Cardiac muscle cell (in vitro differentiated cells and primary cell): ENCODE measurements around the gene OXCT1. TPM values are rescaled to one million over a fixed set of nuclear protein-coding genes. Genes with fewer than 3 reads are reported as not detected.
"Not testable (repeated sequence)": the region's sequence is repeated elsewhere in the genome, so short reads cannot be mapped to it uniquely, and the experiment has no call there.

Source experiments
- DNase-seq, 2 donors: peaks; one replicate each; pipeline versions ENCODE4 v3.0.0 to v3.0.0-alpha.2; 2010 to 2017; ENCODE audit warnings: low read depth in 1 of 2, low spot score in 1 of 2
- H3K27ac ChIP-seq: fragments of 200-600 bp; sonication (generic); 2 replicates; pipeline ENCODE4 v1.5.1; 2016
- H3K27me3 ChIP-seq: fragments of 200-600 bp; sonication (generic); 2 replicates; pipeline ENCODE4 v1.6.0; 2016; ENCODE audit warnings: control low read depth
- H3K36me3 ChIP-seq: fragments of 200-600 bp; sonication (generic); 2 replicates; pipeline ENCODE4 v1.5.1; 2016; ENCODE audit warnings: control low read depth
- H3K4me1 ChIP-seq: fragments of 200-600 bp; sonication (generic); 2 replicates; pipeline ENCODE4 v1.8.1; 2017; ENCODE audit warnings: low read depth, mild to moderate bottlenecking, mixed run types
- H3K4me3 ChIP-seq: fragments of 200-600 bp; sonication (generic); 2 replicates; pipeline ENCODE4 v1.5.1; 2016; ENCODE audit warnings: mild to moderate bottlenecking
- H3K9me3 ChIP-seq: fragments of 200-600 bp; sonication (generic); 2 replicates; pipeline ENCODE4 v1.5.1; 2017; ENCODE audit warnings: low read depth, mild to moderate bottlenecking, control low read depth
- CTCF ChIP-seq: IDR thresholded peaks from 2 replicates; pipeline ENCODE4 v1.5.1; 2012; ENCODE audit warnings: low read depth, mild to moderate bottlenecking, low read length
- polyA plus RNA-seq: library from polyadenylated mRNA; unstranded; fragments of >200 nt; fragmentation: Nextera tagmentation; extraction: Ambion mirVana; gene quantifications from 2 replicates; pipeline ENCODE4 v1.2.1, GENCODE V29; 2016
- total RNA-seq: library from RNA; depleted of rRNA; stranded (reverse); fragments of >200 nt; gene quantifications from 2 replicates; pipeline ENCODE4 v1.2.3, GENCODE V29; 2016

Gene OXCT1
- total and polyA plus RNA-seq, 2 experiments from 2014 or later, result 54.8 to 55.8 TPM

- no peak for TF ChIP-seq CTCF
- peak in 1 of 2 donors; percentile 17 for DNase-seq
- no peaks in the 10 kb centered on the region for H3K4me1 ChIP-seq
- no peak overlapping the region for H3K27ac ChIP-seq
- no peaks in the 10 kb centered on the region for H3K27me3 ChIP-seq
- H3K9me3 ChIP-seq, result no peaks in the 10 kb centered on the region
- H3K4me3 ChIP-seq, result no peak overlapping the region
- H3K36me3 ChIP-seq, result no peaks in the 10 kb centered on the region
Observed at GRCh38 chr5:41754857-41755256, 115.4 kb downstream of the OXCT1 start.

GRCh38 chr5:41751867-41752266, 118.4 kb downstream of the OXCT1 start:
- no peak for DNase-seq
- no peak for TF ChIP-seq CTCF
- H3K4me1 ChIP-seq, result peaks cover 12% of the 10 kb centered on the region
- no peaks in the 10 kb centered on the region for H3K27me3 ChIP-seq
- no peak overlapping the region for H3K27ac ChIP-seq
- H3K36me3 ChIP-seq, result no peaks in the 10 kb centered on the region
- no peak overlapping the region for H3K4me3 ChIP-seq
- no peaks in the 10 kb centered on the region for H3K9me3 ChIP-seq

GRCh38 chr5:41748631-41749030, 121.6 kb downstream of the OXCT1 start:
- DNase-seq, result peak in 1 of 2 donors; percentile 37

GRCh38 chr5:41747708-41748107, 122.5 kb downstream of the OXCT1 start:
- H3K36me3 ChIP-seq, result no peaks in the 10 kb centered on the region
- H3K9me3 ChIP-seq, result no peaks in the 10 kb centered on the region
- peaks cover 12% of the 10 kb centered on the region for H3K4me1 ChIP-seq
- no peak overlapping the region for H3K27ac ChIP-seq
- no peak overlapping the region for H3K4me3 ChIP-seq
- no peaks in the 10 kb centered on the region for H3K27me3 ChIP-seq
- TF ChIP-seq CTCF, result no peak
- no peak for DNase-seq

More at GRCh38 chr5:41748631-41749030, 121.6 kb downstream of the OXCT1 start:
- H3K4me3 ChIP-seq, result no peak overlapping the region
- no peak for TF ChIP-seq CTCF
- H3K4me1 ChIP-seq, result peaks cover 12% of the 10 kb centered on the region
- no peaks in the 10 kb centered on the region for H3K9me3 ChIP-seq
- H3K36me3 ChIP-seq, result no peaks in the 10 kb centered on the region
- H3K27ac ChIP-seq, result no peak overlapping the region
- H3K27me3 ChIP-seq, result no peaks in the 10 kb centered on the region

GRCh38 chr5:41747301-41747700, 122.9 kb downstream of the OXCT1 start:
- Histone ChIP-seq H3K36me3 (no peaks in the 10 kb centered on the region), H3K4me3 (no peak overlapping the region), H3K9me3 (no peaks in the 10 kb centered on the region), H3K27me3 (no peaks in the 10 kb centered on the region), H3K4me1 (peaks cover 12% of the 10 kb centered on the region), H3K27ac (no peak overlapping the region)
- DNase-seq, result peak; percentile 34 to 80
- no peak for TF ChIP-seq CTCF

- not testable (repeated sequence) for H3K4me3 ChIP-seq, H3K27me3 ChIP-seq, DNase-seq, H3K4me1 ChIP-seq, H3K36me3 ChIP-seq, H3K9me3 ChIP-seq, H3K27ac ChIP-seq
Observed at GRCh38 chr5:41742608-41743007, 127.6 kb downstream of the OXCT1 start.
